HepG2 (cell line): Measurements from ENCODE around the gene DNAJC18. TPM values are rescaled to one million over a fixed set of nuclear protein-coding genes. Genes with fewer than 3 reads are reported as not detected.
A peak's percentile ranks its signal among the peaks of the same experiment; 100 is the strongest.

Experiments
- BCL3 ChIP-seq: sonication (generic); formaldehyde crosslinking; IDR thresholded peaks from 2 replicates; pipeline ENCODE4 v1.5.1; 2020; ENCODE audit warnings: mild to moderate bottlenecking, missing genetic modification reagents, moderate library complexity
- CBX1 ChIP-seq: IDR thresholded peaks from one replicate; pipeline ENCODE4 v1.6.1; 2016; ENCODE audit warnings: antibody characterized with exemption, low read depth
- ETS1 ChIP-seq: sonication (generic); formaldehyde crosslinking; IDR thresholded peaks from 2 replicates; pipeline ENCODE4 v1.4.0; 2020; ENCODE audit warnings: missing genetic modification reagents
- GATA4 ChIP-seq: sonication (generic); IDR thresholded peaks from 2 replicates; pipeline ENCODE4 v1.6.1; 2016; ENCODE audit warnings: antibody characterized with exemption, low read depth, borderline replicate concordance
- NFATC3 ChIP-seq: sonication (generic); formaldehyde crosslinking; IDR thresholded peaks from 2 replicates; pipeline ENCODE4 v1.5.1; 2020; ENCODE audit warnings: mild to moderate bottlenecking, missing genetic modification reagents
- NFE2L1 ChIP-seq: sonication (generic); formaldehyde crosslinking; IDR thresholded peaks from 2 replicates; pipeline ENCODE4 v1.4.0; 2020; ENCODE audit warnings: missing genetic modification reagents, mild to moderate bottlenecking, borderline replicate concordance
- NFKB2 ChIP-seq: sonication (generic); formaldehyde crosslinking; IDR thresholded peaks from 2 replicates; pipeline ENCODE4 v1.4.0; 2020; ENCODE audit warnings: missing genetic modification reagents, borderline replicate concordance
- POLR2AphosphoS2 ChIP-seq: IDR thresholded peaks from 2 replicates; pipeline ENCODE4 v1.6.1; 2011; ENCODE audit warnings: low read depth, low read length, improper control_type of control experiment
- SMAD3 ChIP-seq: sonication (generic); formaldehyde crosslinking; IDR thresholded peaks from 2 replicates; pipeline ENCODE4 v1.4.0; 2020; ENCODE audit warnings: missing genetic modification reagents
- SNAI1 ChIP-seq: sonication (generic); formaldehyde crosslinking; IDR thresholded peaks from 2 replicates; pipeline ENCODE4 v1.5.0; 2020; ENCODE audit warnings: mild to moderate bottlenecking, missing genetic modification reagents, borderline replicate concordance
- STAT6 ChIP-seq: sonication (generic); formaldehyde crosslinking; IDR thresholded peaks from 2 replicates; pipeline ENCODE4 v1.4.0; 2020; ENCODE audit warnings: missing genetic modification reagents, mild to moderate bottlenecking, borderline replicate concordance
- U2AF2 ChIP-seq: fragments of 200-400 bp; formaldehyde crosslinking; IDR thresholded peaks from 2 replicates; pipeline ENCODE4 v1.6.1; 2017; ENCODE audit warnings: low read depth, mild to moderate bottlenecking, low read length
- ZFP90 ChIP-seq: sonication (generic); formaldehyde crosslinking; IDR thresholded peaks from 2 replicates; pipeline ENCODE4 v1.8.0; 2022; ENCODE audit warnings: missing genetic modification reagents, mild to moderate bottlenecking, inconsistent platforms, borderline replicate concordance
- ZNF350 ChIP-seq: sonication (generic); formaldehyde crosslinking; IDR thresholded peaks from 2 replicates; pipeline ENCODE4 v1.4.0; 2020; ENCODE audit warnings: mild to moderate bottlenecking, low read depth, missing genetic modification reagents, borderline replicate concordance
- ZNF552 ChIP-seq: sonication (generic); formaldehyde crosslinking; IDR thresholded peaks from 2 replicates; pipeline ENCODE4 v1.9.0; 2022; ENCODE audit warnings: missing genetic modification reagents, mild to moderate bottlenecking, borderline replicate concordance
- ZNF556 ChIP-seq: sonication (generic); formaldehyde crosslinking; IDR thresholded peaks from 2 replicates; pipeline ENCODE4 v1.4.0; 2020; ENCODE audit warnings: mild to moderate bottlenecking, missing genetic modification reagents, borderline replicate concordance
- ZNF660 ChIP-seq: sonication (generic); formaldehyde crosslinking; IDR thresholded peaks from 2 replicates; pipeline ENCODE4 v1.5.1; 2020; ENCODE audit warnings: mild to moderate bottlenecking, low read depth, missing genetic modification reagents, borderline replicate concordance
- ZNF687 ChIP-seq: sonication (generic); formaldehyde crosslinking; IDR thresholded peaks from 2 replicates; pipeline ENCODE4 v1.5.1; 2020; ENCODE audit warnings: mild to moderate bottlenecking, missing genetic modification reagents, moderate library complexity
- ZNF749 ChIP-seq: sonication (generic); formaldehyde crosslinking; IDR thresholded peaks from 2 replicates; pipeline ENCODE4 v1.8.0; 2022; ENCODE audit warnings: mild to moderate bottlenecking, missing genetic modification reagents, moderate library complexity, borderline replicate concordance
- ZNF773 ChIP-seq: sonication (generic); formaldehyde crosslinking; IDR thresholded peaks from 2 replicates; pipeline ENCODE4 v1.4.0; 2020; ENCODE audit warnings: missing genetic modification reagents, borderline replicate concordance
- ZNF788 ChIP-seq: sonication (generic); formaldehyde crosslinking; IDR thresholded peaks from 2 replicates; pipeline ENCODE4 v1.5.0; 2020; ENCODE audit warnings: mild to moderate bottlenecking, missing genetic modification reagents, borderline replicate concordance
- polyA plus RNA-seq, 8 experiments: library from polyadenylated mRNA; depleted of rRNA in 3 of 8; stranded (reverse) in 7 of 8; unstranded in 1 of 8; fragments of >200 nt; fragmentation: Illumina TruSeq in 4 of 8; extraction: Trizol in 4 of 8; gene quantifications; 2 replicates each; pipeline versions ENCODE4 v1.2.1 to v1.2.3, GENCODE V29; 2011 to 2016; ENCODE audit warnings: low read depth in 4 of 8, missing spikeins in 1 of 8, mixed read lengths in 1 of 8; ENCODE audit not compliant: insufficient read depth in 1 of 8
- total RNA-seq, 5 experiments: library from RNA; depleted of rRNA; stranded (reverse); fragments of >200 nt; fragmentation: Illumina TruSeq; extraction: Trizol; gene quantifications; 2 replicates each; pipeline ENCODE4 v1.2.3, GENCODE V29; 2016; ENCODE audit warnings: low read depth in 1 of 5

DNAJC18 gene
- total and polyA plus RNA-seq, 2 of the 13 experiments (the other 11 are each of a cell fraction or from before 2014, with no cell fraction given), result 6.5 to 6.6 TPM

- no peak for TF ChIP-seq STAT6
- no peak for TF ChIP-seq ETS1
- TF ChIP-seq NFATC3 (CRISPR knock-in tag), result no peak
- no peak for TF ChIP-seq CBX1
- TF ChIP-seq BCL3 (CRISPR knock-in tag), result no peak
- TF ChIP-seq ZNF350 (CRISPR knock-in tag), result no peak
- no peak for TF ChIP-seq ZNF749 (CRISPR knock-in tag)
- TF ChIP-seq ZNF687 (CRISPR knock-in tag), result peak; percentile 71
- no peak for TF ChIP-seq ZNF552 (CRISPR knock-in tag)
- TF ChIP-seq NFE2L1 (CRISPR knock-in tag), result 0 out of 2 replicates have a peak, but pooled peaks have one; percentile 23
- TF ChIP-seq ZNF556, result no peak
- TF ChIP-seq ZNF660 (CRISPR knock-in tag), result no peak
- no peak for TF ChIP-seq ZFP90
- no peak for TF ChIP-seq POLR2AphosphoS2
- TF ChIP-seq SNAI1, result no peak
- no peak for TF ChIP-seq ZNF773 (CRISPR knock-in tag)
- TF ChIP-seq ZNF788 (CRISPR knock-in tag), result 0 out of 2 replicates have a peak, but pooled peaks have one; percentile 13
- TF ChIP-seq GATA4, result no peak
- TF ChIP-seq SMAD3 (CRISPR knock-in tag), result no peak
- no peak for TF ChIP-seq NFKB2 (CRISPR knock-in tag)
- TF ChIP-seq U2AF2, result no peak
Measured at GRCh38 chr5:139383993-139384590, 55.2 kb downstream of the DNAJC18 start (continued).
